ENCODE data around the gene COPB2.

COPB2 gene

DNA sequence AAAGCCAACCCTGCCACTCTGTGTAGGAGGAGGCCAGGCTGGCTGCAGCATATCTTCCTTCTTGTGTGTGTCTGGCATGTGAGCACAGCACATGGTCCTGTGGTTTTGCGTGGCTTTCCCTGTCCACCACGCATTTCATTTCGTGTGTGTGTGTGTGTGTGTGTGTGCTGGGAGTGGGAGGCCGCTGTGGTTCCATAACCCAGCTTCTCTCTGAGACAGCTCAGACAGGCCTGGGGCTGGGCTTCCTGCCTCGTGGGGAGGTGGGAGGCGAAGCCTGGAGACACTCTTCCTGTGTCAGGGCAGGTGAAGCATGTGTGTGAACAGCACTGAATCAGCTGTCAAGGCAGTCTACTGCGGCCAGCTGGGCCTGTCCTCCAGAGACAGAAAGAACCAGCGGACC lies 61.6 kb downstream of the COPB2 start:
- no peak for DNase-seq

GRCh38 chr3:139327231-139327630 lies 62.2 kb downstream of the COPB2 start:
- DNase-seq = no peak

DNA sequence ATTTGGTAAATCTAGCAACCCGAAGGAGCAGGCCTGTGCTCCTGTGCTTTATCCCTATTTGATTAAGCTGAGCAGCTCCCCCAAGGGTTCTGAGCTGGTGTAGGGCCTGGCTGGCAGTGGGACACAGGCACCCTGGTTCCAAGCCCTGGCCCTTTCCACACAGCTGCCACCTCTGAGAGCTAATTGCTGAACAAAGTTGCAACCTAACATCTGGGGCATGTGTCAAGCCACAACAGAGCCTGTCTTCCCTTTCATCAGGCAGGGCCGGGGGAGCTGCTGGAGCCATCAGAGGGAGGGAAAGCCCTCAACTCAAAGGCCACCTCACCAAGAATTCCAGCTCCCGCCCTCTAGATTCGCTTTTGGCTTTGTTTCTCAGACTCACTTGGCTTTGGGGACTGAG lies 62.7 kb downstream of the COPB2 start:
- no peak for DNase-seq

DNA sequence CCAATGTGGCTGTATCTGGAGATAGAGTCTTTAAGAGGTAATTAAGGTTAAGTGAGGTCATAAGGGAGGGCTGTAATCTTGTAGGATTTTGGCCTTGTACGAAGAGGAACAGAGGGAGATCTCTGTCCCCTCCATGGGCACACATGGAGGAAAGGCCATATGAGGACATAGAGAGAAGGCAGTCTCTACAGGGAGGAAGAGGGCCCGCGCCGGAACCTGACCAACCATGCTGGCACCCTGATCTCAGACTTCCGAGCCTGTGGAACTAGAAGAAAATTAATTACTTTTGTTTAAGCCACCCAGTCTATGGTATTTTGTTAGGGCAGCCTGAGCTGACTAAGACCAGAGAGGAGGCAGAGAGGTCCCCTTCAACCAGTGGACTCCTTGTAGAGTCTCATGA lies 63.3 kb downstream of the COPB2 start:
- no peak for DNase-seq

- no peak for DNase-seq
Measured at GRCh38 chr3:139325551-139325950, 63.9 kb downstream of the COPB2 start.

- no peak for DNase-seq
Measured at GRCh38 chr3:139324456-139324855, 65.0 kb downstream of the COPB2 start.

- no peak for DNase-seq
Measured at GRCh38 chr3:139323146-139323545, 66.3 kb downstream of the COPB2 start.

GRCh38 chr3:139322346-139322745 lies 67.1 kb downstream of the COPB2 start:
- no peak for DNase-seq

- DNase-seq = no peak
Measured at GRCh38 chr3:139320551-139321309, 68.7 kb downstream of the COPB2 start.

DNA sequence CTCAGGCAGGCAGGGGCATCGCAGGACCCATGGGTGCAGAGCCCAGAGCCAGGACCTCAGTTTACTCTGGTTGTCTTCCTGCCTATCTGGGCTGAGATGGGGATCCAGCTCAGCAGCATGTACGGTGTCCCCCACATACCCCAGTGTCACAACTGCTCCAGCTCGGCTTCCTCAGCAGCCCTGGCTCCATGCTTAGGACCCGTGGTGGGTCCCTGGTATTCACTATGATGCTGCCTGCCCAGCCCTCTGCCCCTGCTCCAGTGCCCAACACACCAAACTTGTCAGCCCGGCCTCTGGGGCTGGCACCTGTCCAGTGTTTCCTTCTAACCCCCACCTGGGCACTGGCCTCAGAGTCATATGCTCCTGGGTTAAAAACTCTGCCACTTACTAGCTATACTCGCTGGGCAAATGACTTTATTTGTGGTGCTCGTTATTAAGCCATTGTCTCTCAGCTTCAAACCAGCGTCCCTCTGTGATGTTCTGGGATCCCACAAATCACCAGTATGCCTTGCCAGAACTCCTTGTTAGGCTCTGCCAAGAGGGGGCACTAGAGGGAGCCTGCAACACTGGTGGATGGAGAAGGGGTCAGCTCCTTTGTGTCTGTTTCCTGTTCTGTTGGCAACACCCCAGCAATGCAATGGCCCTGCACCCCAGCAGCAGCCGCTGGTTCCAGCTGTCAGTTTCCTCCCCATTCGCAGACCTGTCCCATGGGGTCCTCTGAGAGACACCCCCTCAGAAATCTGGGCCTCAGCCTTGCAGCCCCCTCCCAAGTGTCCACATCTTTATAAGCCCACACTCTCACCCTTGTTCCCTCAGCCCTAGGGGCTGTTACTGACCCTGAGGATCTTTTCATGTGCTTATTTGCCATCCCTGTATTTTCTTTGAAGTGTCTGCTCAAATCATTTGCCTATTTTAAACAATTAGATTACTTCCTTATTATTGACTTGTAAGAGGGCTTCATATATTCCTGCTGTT lies 69.7 kb downstream of the COPB2 start:
- no peak for DNase-seq

- no peak for DNase-seq
Measured at GRCh38 chr3:139318826-139319225, 70.6 kb downstream of the COPB2 start.

DNA sequence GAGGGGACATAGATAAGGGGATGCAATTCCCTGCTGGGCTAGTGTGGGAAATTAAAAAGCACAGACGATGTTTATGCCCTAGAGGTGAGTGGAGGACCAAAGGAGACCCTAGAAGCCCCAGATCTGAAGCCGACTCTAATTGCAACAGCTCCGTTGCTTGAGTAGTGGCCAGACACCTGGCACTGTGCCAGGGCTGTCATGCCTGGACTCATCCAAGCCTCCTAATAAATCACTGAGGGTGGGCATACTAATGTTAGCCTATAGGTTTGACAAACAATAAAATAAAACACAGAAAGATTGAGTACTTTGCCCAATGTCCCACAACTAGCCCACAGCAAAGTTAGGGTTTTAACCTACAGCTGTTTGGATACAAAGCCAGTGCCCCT lies 71.0 kb downstream of the COPB2 start:
- peak in 1 of 51 donors; percentile 15 for DNase-seq

DNA sequence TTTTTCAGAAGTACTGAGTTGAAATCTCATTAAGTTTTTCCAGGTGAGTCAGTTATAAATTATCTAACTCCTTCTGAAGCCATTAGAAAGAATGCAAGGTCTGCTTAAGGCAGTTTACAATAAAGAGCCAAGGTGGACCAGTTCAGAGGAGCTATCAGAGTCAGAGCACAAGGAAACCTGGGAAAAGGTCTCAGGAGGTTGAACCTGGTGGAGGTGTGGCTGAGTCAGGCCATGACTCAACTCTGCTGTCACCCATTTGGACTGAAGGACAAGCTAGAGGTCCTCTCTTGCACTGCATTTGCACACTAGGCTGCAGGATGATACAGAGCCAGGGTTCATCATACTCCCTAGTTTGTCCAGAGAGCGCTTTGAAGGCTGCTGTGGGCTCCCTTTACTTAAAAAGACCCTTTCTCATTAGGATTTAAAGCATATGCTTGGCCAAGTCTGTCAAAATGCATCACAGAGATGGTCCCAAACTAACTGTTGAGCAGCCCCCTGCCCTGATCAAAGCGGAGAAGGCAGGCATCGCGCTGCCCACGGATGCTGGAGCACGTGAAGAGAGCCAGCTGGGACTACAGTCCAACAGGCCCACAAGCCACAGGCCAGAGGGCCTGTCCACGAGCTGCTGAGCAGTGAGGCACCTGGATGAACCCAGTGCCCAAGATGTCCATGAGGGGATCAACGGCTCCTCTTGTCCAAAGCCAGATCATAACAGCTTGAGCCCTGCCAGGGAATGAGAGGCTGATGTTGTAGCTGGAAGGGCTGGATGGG lies 71.6 kb downstream of the COPB2 start:
- no peak for DNase-seq

DNA sequence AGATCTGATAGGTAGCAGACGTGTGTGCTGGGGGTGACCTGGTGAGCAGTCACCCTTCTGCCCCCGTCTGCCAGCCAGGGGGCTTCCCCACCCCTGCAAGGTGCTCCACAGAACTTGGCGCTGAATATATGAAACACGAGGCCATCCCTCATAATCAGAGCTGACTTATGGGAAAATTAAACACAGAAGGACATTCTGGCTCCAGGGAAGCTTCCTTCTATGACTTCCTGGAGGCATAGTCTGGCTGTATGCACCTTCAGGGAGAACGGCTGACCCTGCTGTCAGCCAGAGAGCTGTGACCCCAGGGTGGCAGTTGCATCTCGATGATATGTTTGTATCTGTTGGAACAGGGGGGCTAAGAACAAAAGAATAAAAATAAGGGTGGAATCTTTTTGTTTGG lies 72.2 kb downstream of the COPB2 start:
- DNase-seq = no peak

DNA sequence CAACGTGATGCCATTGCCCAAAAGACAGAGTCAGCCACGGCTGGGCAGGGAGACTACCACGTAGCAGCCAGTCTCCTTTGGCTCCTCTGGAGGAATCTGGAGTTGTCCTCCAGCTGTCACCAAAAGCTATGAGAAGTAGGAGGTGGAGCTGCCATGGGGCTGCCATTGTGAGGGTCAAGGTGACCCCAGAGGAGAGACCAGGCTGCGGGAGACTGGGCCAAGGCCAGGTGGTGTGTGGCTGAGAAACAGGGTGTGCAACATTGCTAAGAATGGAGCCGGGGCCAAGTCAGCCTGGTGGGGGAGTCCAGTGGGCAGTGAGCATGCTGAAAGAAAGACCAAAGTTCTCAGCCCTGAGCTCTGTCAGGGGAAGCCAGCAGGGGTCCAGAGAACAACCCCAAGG lies 75.5 kb downstream of the COPB2 start:
- no peak for DNase-seq

GRCh38 chr3:139312959-139313358 lies 76.5 kb downstream of the COPB2 start:
- DNase-seq = no peak

- DNase-seq = no peak
Measured at GRCh38 chr3:139312416-139312815, 77.0 kb downstream of the COPB2 start.

DNA sequence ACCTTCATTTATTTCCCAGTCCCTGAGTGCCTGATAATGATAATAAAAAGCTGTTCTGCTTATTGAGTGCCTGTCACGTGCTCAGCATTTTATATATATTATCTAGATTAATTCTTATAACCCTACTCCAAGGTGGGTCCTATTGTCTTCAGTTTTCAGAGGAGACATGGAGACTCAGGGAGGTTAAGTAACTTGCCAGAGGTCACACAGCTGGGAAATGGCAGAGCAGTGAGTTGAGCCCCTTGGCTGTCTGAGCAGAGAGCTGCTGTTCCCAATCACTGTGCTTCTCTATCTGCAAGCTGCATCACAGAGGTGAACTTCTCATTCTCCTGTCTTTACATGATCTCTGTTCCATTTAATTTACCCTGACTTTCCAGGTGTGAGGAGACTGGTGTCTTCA lies 77.9 kb downstream of the COPB2 start:
- no peak for DNase-seq

DNA sequence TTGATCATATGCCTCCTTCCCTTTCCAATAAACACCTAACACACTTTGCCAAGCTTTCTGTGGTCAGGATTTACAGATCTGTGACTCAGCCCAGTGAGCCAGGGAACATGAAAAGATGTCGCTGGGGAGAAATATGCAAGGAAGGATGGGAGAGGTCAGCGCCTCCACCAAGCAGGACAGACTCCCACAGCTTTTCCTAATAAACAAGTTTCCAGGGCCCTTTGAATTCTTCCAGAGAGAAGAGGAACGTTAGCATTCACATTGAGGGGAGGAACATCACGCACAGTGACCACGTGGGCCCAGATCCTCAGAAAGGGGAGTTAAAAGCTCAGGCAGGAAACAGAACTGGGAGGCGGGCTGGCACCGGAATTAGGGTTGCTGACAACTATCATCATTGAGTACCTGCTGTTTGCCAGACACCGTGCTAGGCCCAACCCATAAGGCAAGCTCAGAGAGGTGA lies 78.9 kb downstream of the COPB2 start:
- DNase-seq = no peak

DNA sequence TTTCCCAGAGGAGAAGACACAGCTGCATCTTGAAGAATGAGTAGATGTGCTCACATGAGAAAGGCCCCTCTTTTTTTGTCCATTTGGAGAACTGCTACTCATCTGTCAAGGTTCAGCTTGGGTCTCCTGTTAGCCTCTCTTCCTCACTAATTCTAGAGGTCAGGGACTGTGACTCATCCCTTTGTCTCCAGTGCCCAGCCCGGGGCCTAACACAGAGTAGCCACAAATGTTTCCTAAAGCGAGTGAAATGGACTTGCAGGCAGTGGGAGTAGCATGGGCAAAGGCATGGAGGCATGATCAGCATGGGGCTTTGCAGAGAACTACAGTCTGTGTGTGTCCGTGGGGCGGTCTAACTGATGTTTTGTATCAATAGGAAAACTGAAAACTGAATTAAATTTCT lies 79.6 kb downstream of the COPB2 start:
- no peak for DNase-seq

DNA sequence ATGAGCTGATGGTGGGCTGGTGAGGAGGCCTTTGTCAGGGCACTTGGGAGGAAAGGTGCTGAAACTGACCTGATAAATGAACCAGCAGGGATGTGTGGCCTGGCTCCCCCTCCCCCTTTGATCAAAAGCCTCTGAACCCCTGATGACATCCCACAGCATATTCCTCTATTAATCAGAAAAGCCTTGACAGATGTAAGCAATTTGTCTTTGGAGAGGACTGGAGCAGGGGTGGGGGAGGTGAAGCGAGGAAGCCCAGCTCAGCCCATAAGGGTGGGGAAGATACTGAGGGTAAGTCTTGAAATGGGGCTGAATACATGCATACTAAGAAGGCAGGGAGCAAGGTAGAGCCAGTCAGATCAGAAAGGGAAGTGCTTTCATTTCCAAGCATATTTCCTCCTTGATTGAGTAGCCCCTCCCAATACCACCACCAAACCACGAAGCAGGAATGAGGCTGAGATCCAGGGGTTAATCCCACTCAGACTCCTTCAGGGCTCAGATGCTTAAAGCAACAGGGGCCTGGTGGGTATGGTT lies 80.3 kb downstream of the COPB2 start:
- no peak for DNase-seq

DNA sequence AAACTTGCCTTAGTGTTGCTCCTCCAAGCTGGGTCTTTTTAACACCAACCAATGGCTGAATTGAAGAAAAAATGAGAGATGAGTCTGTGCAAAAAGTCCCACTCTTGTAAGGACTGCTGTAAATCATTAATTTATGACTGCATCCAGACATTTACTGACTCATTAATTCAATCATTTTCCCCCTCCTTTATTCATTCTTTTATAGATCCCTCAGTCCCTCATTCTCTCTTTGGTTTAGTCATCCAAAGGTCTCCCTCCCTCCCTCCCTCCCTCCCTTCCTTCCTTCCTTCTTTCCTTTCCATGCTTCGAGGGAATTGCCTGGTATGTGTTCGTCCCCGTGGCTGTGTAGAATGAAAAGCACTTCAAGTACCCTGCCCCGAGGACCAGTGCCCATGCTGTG lies 80.9 kb downstream of the COPB2 start:
- DNase-seq = no peak

Data from hypothalamus (tissue), 51 donors.